Measurements from ENCODE around the gene AP1M2.
A peak's percentile ranks its signal among the peaks of the same experiment; 100 is the strongest.

The AP1M2 gene

DNA sequence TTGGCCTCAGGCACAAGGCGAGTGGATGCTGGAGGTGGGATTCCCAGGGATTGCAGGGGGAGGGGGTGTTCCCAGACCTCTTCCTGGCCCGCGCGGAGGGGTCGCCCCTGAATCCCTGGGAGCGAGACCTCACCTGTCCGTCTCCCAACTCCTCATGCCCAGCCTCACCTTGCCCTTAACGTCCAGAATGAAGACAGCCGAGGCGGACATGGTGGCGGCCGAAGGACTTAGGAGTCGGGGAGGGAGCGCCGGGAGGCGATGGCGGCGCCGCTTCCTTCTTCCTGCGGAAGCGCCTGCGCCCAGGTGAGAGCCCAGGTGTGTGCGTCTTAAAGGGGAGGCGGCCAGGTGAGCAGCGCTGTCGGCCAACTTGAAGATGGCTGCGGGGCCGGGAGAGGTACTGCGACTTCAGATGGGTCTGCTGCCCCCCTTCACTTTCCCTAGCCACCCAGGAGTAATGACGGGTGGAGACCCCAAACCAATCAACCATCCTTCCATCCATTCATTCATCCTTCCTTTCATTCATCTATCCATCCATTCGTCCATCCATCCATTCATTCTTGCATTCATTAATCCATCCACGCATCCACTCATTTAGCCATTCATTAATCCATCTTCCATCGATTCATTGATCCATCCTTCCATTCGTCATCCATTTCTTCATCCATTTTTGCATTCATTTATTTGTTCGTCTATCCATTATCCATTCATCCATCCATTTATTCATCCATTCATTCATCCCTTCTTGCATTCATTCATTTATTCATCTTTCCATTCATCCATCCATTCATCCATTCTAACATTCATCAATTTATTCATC lies at the start of gene AP1M2:
Gene AP1M2 (minus strand): TSS at position 291 of the 817 bp plus-strand sequence. CDS start 81 bp downstream, at position 210.
- no peak for DNase-seq (ENCODE audit: low read depth in 4 of 4, low spot score in 1 of 4)

DNA sequence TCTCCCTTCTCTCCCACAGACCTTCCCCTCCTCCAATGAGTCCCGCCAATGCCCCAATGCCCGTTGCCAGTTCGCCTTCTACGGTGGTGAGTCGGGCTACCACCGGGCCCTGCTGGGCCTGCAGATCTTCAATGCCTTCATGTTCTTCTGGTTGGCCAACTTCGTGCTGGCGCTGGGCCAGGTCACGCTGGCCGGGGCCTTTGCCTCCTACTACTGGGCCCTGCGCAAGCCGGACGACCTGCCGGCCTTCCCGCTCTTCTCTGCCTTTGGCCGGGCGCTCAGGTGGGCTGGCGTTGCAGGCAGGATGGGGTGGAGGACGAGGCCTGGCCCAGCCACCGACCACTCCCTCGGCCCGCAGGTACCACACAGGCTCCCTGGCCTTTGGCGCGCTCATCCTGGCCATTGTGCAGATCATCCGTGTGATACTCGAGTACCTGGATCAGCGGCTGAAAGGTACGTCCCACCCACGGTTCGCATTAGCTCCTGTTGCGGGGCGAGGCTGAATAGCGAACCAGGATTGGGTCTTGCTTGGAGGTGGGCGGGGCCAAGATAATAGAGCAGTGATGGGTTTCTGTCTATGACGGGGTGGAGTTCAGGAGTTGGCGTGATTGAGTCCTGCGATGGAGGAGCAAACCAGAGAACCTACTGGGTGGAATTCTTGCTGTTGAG lies 49.3 kb upstream of the AP1M2 start:
- no peak for DNase-seq (ENCODE audit: low read depth in 4 of 4, low spot score in 1 of 4)

DNA sequence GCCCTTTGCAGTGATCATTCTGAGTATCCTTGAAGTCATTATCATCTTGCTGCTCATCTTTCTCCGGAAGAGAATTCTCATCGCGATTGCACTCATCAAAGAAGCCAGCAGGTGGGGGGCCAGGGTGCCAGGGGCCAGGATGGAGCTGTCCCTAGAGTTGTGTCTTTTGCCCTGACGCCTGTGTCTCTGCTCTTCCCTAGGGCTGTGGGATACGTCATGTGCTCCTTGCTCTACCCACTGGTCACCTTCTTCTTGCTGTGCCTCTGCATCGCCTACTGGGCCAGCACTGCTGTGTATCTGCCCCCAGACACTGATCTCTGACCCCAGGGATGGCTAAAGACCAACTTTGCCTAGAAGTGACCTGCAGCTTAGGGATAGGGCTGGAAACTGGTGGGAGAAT lies 47.9 kb upstream of the AP1M2 start:
- no peak for DNase-seq (ENCODE audit: low read depth in 4 of 4, low spot score in 1 of 4)

DNA sequence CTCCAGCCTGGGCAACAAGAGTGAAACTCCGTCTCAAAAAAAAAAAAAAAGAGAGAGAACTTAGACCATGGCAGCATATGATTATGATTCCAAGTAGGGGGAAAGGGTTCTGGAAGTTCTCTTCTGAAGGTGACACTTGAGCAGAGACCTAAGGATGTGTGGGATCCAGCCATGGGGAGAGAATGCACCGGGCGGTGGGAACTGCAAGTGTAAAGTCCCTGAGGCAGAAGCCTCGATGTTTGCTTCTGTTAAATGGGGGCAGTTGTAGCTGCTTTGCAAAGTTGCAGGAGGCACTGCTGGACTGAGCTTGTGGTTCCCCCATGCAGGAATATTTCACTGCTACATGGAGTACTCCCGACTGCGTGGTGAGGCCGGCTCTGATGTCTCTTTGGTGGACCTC lies 47.3 kb upstream of the AP1M2 start:
- DNase-seq (ENCODE audit: low read depth in 4 of 4, low spot score in 1 of 4) = no peak

DNA sequence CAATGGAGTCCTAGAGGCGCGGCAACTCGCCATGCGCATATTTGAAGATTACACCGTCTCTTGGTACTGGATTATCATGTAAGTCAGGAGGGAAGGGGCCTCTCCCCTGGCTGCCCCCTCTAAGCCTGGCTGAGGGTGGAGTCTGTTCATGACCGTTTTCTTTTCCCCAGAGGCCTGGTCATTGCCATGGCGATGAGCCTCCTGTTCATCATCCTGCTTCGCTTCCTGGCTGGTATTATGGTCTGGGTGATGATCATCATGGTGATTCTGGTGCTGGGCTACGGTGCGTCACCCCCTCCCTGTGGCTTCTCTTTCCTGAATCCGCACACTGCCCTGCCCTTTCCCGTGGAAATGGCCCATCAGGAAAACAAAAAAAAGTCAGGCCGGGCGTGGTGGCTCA lies 44.8 kb upstream of the AP1M2 start:
- DNase-seq (ENCODE audit: low read depth in 4 of 4, low spot score in 1 of 4) = no peak

DNA sequence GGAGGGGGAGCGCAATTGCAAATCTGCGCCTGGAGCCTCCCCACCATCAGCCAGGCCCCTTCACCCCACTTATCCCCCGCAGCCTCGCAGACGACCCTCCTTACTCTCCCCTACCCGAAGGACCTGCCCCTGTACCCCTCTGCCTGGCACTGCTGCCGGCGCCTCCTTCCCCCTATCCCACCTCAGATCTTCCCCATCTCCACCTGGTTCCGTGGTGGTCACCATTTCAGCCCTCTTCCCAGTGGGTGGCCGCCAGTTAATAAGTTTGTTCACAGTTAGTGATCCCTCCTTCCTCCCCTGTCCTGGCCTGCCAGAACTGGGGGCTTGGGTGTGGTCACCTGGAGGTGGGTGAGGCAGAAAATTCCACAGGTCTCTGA lies 38.6 kb upstream of the AP1M2 start:
- no peak for DNase-seq (ENCODE audit: low read depth in 4 of 4, low spot score in 1 of 4)

DNA sequence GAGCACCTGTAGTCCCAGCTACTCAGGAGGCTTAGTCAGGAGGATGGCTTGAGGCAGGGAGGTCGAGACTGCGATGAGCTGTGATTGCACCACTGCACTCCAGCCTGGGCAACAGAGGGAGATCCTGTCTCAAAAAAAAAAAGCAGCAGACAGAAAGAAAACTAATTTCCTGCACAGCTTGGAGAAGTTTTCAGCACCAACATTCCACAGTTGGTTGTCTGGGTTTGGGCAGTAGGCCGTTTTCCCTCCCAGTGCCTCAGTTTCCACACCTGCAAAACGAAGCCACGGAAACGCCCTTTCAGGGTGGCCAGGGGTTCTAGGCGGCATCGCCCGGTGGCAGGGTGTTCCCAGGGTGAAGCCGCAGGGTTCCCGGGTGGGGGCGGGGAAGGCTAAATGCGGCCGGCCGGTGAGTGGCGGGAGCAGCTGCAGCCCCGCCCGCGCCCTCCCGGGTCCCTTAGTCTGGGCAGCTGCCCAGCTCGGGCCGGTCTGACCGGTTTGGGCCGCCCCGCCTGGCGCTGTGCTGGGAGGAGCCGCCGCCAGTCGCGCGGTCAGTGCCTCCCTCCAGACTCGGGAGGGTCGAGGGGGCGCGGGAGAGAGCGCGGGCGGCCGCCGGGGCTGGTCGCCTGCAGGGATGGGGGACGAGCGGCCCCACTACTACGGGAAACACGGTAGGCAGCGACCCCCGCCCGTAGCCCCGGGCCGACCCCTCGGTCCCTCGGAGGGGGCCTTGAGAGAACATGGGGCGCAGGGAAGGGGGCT lies 38.1 kb upstream of the AP1M2 start, which contains the start of gene SLC44A2:
Gene SLC44A2 (plus strand): TSS at position 551 of the 759 bp plus-strand sequence. CDS start 81 bp downstream, at position 632.
- no peak for DNase-seq (ENCODE audit: low read depth in 4 of 4, low spot score in 1 of 4)

DNA sequence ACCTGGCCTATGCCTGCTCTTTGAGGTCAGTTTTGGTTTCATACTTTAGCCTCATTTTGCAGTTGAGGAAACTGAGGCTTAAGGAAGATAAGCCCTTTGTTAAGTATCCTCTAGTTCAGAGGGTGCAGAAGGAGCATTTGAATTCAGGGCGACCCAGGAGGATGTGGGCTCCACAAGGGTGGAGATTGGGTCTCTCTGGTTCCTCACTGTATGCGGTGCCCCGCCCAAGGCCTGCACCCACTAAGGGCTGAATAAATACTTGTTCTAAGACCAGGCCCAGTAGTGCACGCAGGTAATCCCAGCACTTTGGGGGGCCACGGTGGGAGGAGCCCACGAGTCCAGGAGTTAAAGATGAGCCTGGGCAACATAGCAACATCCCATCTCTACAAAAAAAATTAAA lies 37.5 kb upstream of the AP1M2 start:
- no peak for DNase-seq (ENCODE audit: low read depth in 4 of 4, low spot score in 1 of 4)

DNA sequence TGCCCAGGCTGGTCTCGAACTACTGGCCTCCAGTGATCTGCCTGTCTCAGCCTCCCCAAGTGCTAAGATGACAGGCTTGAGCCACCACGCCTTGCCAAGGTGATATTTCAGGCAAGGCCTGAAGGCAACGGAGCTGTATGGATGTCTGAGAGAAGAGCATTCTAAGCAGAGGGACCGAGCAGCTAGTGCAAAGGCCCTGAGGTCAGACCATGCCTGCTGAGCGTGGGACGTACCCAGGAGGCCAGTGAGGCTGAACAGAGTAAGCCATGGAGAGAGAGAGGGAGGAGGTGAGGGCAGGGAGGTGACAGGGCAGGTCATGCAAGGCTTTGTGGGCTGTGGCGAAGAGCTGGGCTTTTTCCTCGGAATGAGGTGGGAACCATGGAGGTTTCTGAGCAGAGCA lies 34.9 kb upstream of the AP1M2 start:
- no peak for DNase-seq (ENCODE audit: low read depth in 4 of 4, low spot score in 1 of 4)

DNA sequence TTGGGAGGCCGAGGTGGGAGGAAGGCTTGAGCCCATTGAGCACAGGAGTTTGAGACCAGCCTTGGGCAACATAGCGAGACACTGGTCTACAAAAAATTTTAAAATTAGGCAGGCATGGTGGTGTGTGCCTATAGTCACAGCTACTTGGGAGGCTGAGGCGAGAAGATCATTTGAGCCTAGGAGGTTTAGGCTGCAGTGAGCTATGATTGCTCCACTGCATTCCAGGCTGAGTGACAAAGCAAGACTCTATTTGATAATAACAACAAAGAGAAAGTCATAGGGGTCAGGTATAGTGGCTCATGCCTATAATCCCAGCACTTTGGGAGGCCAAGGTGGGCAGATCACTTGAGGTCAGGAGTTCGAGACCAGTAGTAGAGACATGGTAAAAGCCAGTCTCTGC lies 33.7 kb upstream of the AP1M2 start:
- no peak for DNase-seq (ENCODE audit: low read depth in 4 of 4, low spot score in 1 of 4)

DNA sequence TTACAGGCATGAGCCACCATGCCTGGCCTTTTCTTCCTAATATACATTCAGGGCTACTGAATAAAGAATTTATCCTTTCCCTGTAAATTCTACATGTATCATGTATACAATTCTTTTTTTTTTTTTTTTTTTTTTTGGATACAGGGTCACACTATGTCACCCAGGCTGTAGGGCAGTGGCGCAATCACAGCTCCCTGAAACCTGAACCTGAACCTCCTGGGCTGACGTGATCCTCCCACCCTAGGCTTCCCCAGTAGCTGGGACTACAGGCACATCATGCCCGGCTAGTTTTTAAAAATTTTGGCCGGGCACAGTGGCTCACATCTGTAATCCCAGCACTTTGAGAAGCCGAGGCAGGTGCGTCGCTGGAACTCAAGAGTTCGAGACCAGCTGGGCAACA lies 31.7 kb upstream of the AP1M2 start:
- no peak for DNase-seq (ENCODE audit: low read depth in 4 of 4, low spot score in 1 of 4)

DNA sequence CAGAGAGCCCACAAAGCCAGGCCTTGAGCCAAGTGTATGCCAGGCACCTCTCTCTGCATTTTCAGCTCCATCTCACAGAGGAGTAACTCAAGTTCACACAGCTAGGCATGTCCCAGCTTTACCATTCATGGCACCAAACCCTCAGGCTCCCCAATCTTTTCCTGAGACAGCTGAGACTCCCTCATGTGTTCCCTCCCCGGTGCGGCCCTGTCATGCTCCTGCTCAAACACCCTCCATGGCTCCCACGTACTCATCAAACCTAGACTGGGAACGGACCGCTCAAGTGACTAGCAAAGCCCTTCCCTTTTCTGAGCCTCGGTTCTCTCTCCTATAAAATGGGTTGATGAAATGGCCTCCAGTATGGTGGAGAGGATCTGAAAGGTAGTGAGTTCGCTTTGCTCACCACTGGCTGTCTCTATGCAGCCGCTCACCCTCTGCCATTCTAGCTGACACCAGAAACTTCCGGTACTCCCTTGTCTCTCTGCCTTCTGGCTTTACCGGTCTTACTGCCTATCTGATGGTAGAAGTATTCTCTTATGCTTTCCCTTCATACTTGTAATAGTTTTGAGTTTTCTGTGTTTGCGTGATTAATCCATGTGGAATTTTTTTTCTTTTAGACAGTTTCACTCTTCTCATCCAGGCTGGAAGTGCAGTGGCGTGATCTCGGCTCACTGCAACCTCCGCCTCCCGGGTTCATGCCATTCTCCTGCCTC lies 30.5 kb upstream of the AP1M2 start:
- no peak for DNase-seq (ENCODE audit: low read depth in 4 of 4, low spot score in 1 of 4)

DNA sequence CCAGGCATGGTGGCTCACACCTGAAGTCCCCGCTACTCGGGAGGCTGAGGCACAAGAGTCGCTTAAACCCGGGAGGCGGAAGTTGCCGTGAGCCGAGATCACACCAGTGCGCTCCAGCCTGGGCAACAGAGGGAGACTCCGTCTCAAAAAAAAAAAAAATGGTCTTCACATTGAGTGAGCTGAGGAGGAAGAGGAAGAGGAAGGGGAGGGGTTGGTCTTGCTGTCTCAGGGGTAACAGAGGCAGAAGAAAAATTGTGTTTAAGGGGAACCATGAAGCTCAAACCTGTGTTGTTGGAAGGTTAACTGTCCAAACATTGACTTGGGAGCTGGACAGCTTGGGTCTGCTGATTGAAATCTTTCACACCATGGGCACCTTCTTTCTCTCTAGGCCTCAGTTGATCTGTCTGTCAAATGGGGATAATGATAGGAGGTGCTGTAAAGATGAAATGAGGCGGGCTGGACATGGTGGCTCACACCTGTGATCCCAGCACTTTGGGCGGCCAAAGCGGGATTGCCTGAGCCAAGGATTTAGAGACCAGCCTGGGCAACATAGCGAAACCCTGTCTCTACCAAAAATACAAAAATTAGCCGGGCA lies 28.4 kb upstream of the AP1M2 start:
- no peak for DNase-seq (ENCODE audit: low read depth in 4 of 4, low spot score in 1 of 4)

DNA sequence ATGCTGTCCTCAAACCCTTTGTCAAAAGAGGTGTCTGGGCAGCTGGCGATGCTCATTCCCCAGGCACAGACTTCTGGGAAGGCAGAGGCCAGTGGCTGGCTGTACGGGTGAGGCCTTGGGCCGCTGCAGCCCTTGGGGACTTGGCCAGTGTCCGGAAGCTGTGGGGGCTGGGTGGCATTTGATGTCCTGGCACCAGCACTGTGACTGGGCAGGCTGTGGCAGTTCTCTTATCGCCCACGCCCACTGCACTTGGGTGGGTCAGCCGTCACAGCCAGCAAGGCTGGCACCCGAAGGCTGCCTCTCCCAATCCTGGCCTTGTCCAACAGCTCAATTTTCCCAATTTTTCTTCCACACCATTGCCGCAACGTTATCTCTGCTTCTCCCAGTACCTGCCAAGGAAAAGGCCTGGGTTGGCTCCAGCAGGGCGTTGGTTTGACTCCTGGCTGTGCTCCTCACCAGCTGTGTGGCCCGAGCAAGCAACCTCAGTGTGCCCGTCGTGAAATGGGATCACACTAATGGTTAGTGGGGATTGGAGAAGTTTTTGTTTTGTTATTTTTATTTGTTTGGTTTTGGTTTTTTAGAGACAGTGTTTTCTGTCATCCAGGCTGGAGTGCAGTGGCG lies 25.5 kb upstream of the AP1M2 start:
- DNase-seq (ENCODE audit: low read depth in 4 of 4, low spot score in 1 of 4) = no peak

DNA sequence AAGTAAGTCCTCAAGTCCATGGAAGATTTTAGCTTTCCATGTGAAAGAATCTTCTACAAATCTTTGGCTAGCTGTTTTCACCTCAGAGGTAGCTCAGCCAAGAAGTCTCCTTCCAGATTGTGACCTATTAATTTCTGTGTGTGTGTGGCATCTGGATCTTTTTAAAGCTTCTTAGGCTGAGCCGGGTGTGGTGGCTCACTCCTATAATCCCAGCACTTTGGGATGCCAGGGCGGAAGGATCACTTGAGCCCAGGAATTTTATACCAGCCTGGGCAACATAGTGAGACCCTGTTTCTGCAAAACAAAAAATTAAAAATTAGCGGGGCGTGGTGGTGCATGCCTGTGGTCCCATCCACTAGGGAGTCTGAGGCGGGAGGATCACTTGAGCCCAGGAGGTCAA lies 24.8 kb upstream of the AP1M2 start:
- DNase-seq (ENCODE audit: low read depth in 4 of 4, low spot score in 1 of 4) = no peak

DNA sequence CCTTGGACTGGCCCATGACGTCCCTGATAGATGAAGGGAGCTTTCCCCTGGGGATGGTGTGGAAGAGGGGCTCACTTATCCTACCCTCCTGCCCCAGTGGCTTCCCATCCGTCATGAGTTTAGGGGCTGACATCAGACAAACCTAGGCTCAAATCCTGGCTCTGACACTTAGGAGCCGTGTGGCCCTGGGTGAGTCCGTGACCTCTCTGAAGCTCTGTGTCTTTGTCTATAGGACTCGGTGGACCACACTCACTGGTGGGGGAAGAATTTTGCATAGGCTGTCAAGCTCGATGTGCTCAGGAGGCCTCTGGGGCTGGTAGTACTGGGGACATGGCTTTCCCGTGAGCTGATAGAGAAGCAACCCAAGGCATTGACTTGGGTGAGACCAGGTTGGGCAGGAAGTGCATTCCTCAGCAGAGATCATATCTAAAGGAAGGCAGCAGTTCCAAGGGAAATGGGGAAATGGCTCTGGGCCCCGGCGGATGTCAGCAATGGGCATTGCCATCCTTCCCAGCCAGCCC lies 17.4 kb upstream of the AP1M2 start:
- DNase-seq (ENCODE audit: low read depth in 4 of 4, low spot score in 1 of 4) = no peak

DNA sequence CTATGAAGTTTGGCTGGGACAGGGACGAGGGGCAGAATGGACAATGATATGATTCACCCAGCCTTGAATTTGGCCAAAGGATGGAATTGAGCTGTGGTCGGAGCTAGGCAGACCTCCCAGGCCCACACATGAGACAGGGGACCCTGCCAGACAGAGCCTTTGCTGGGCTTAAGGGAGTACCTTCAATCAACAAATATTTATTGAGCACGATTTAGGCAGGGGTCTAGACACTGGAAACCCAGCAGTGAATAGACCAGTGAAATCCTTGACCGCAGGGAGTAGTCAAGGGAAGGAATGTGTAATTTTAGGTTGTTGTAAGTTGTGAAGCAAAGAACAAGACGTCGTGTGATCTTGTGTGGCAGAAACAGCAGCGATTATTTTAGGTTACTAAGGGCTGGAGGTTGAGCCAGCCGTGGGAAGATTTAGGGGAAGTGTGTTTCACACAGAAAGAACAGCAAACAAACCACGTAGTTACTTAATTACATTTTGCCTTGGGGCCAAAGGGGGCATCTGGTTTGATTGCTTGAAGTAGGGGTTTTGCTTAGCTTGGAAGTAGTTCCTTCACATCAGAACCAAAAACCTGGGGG lies 16.9 kb upstream of the AP1M2 start:
- DNase-seq (ENCODE audit: low read depth in 4 of 4, low spot score in 1 of 4) = no peak

DNA sequence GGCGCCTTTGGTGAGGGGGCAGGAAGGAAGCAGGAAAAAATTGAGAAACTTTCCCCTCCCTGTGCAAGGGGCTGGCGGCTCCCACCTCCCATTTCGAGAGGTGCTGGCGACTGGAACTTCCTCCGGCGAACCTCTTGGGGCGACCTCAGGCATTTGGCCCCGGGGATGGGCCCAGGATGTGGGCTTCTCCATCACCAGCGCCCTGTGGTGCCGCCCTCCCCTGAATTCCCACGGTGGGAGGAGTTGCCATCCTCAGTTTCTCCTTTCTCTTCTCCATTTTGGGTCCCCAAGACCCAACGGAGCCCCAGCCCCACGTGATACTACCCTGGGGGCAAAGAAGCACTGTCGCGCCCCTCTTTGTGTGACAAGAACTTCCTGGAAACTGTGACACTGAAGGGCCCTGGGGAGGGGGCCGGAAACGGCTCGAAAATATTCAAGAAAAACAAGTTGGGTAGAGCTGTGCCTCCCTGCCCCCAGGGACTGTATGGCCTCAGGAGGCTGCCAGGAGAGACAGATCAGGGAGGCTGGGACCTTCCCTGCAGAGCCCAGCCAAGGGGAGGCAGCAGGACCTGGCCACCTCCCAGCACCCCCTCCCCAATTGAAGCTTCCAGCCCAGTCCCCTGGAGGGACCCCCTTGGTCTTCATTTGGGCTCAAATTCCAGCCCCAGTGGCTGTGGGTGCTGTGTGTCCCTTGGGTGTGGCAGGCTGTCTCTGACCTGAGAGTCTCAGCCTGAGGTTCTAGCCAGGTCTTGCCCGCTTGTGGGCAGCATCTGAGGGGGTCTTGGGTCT lies 16.2 kb upstream of the AP1M2 start:
- peak in 3 of 4 experiments; percentile 35 to 60 (median 49) for DNase-seq (ENCODE audit: low read depth in 4 of 4, low spot score in 1 of 4)
